ENCODE results near the gene ZDHHC1. TPM values are rescaled to one million over a fixed set of nuclear protein-coding genes. Genes with fewer than 3 reads are reported as not detected.

Gene ZDHHC1
- total and polyA plus RNA-seq, 4 donors, result 0.33 to 1.6 (median 1.1) TPM

DNA sequence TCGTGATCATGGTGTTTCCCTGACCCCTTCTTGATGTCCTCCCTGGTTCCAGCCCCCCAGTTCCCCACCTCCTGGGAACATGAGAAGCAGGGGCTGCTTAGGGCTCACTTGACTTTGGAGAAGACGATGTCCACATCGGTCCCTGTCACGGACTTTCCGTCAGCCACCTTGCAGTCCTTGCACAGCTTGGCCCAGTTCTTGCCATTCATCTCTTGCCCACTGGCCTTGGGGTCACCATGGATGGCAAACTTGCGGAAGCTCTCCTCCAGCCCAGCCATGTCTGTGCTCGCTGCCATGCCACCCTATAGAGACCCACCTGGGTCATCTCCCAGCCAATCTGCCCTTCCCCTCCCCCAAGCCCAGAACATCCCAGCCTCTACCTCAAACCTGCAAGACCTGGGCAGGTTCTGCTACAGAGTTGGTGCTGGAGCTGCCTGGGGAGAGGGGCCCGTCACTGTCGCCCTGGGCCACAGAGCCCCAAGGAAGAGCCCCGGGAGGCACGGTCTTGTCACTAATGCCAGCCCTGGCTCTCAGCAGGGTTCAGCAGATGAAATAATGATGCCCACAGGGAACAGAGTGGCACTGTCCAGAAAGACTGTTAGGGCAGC, 25.4 kb downstream of the ZDHHC1 start:
- Histone ChIP-seq H3K27ac (ENCODE audit: low read depth in 1 of 2, low read length in 2 of 2) (no peak overlapping the region), H3K36me3 (ENCODE audit: control insufficient read depth in 4 of 4, insufficient read depth in 3 of 4, low read depth in 1 of 4, low read length in 3 of 4) (no peaks in the 10 kb centered on the region), H3K27me3 (ENCODE audit: control insufficient read depth in 4 of 4, insufficient read depth in 4 of 4, low read length in 3 of 4) (peaks cover 0 to 3% (median 0%) of the 10 kb centered on the region in 4 donors), H3K4me1 (ENCODE audit: control insufficient read depth in 4 of 4, insufficient read depth in 4 of 4, low read length in 3 of 4) (peaks cover 3 to 18% (median 4%) of the 10 kb centered on the region in 4 donors), H3K9ac (ENCODE audit: low read depth in 1 of 2, low read length in 2 of 2) (no peak overlapping the region), H3K9me3 (ENCODE audit: control insufficient read depth in 4 of 4, low read length in 3 of 4) (no peaks in the 10 kb centered on the region), H3K4me3 (ENCODE audit: low read depth in 1 of 3, low read length in 3 of 3) (no peak overlapping the region)
- WGBS, result 93% methylated on average over 11 of the region's 11 CpGs
- DNase-seq (ENCODE audit: low spot score), result no peak
- TF ChIP-seq HNF4G (IDR thresholded peaks at IDR 0.05), result no peak
- TF ChIP-seq, protein P1, sequence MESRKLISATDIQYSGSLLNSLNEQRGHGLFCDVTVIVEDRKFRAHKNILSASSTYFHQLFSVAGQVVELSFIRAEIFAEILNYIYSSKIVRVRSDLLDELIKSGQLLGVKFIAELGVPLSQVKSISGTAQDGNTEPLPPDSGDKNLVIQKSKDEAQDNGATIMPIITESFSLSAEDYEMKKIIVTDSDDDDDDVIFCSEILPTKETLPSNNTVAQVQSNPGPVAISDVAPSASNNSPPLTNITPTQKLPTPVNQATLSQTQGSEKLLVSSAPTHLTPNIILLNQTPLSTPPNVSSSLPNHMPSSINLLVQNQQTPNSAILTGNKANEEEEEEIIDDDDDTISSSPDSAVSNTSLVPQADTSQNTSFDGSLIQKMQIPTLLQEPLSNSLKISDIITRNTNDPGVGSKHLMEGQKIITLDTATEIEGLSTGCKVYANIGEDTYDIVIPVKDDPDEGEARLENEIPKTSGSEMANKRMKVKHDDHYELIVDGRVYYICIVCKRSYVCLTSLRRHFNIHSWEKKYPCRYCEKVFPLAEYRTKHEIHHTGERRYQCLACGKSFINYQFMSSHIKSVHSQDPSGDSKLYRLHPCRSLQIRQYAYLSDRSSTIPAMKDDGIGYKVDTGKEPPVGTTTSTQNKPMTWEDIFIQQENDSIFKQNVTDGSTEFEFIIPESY (IDR thresholded peaks at IDR 0.05), result no peak
- TF ChIP-seq MAX (IDR thresholded peaks at IDR 0.05), result no peak
- no peak for TF ChIP-seq NR2F2 (IDR thresholded peaks at IDR 0.05)
- TF ChIP-seq, protein P2, sequence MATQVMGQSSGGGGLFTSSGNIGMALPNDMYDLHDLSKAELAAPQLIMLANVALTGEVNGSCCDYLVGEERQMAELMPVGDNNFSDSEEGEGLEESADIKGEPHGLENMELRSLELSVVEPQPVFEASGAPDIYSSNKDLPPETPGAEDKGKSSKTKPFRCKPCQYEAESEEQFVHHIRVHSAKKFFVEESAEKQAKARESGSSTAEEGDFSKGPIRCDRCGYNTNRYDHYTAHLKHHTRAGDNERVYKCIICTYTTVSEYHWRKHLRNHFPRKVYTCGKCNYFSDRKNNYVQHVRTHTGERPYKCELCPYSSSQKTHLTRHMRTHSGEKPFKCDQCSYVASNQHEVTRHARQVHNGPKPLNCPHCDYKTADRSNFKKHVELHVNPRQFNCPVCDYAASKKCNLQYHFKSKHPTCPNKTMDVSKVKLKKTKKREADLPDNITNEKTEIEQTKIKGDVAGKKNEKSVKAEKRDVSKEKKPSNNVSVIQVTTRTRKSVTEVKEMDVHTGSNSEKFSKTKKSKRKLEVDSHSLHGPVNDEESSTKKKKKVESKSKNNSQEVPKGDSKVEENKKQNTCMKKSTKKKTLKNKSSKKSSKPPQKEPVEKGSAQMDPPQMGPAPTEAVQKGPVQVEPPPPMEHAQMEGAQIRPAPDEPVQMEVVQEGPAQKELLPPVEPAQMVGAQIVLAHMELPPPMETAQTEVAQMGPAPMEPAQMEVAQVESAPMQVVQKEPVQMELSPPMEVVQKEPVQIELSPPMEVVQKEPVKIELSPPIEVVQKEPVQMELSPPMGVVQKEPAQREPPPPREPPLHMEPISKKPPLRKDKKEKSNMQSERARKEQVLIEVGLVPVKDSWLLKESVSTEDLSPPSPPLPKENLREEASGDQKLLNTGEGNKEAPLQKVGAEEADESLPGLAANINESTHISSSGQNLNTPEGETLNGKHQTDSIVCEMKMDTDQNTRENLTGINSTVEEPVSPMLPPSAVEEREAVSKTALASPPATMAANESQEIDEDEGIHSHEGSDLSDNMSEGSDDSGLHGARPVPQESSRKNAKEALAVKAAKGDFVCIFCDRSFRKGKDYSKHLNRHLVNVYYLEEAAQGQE (IDR thresholded peaks at IDR 0.05), result no peak
- TF ChIP-seq ATF3 (IDR thresholded peaks at IDR 0.05), result no peak
- no peak for TF ChIP-seq GABPA (IDR thresholded peaks at IDR 0.05 in 1 of 2, conservative IDR thresholded peaks at IDR 0.05 in 1 of 2)
- TF ChIP-seq EGR1 (IDR thresholded peaks at IDR 0.05; ENCODE audit: low read depth in 2 of 2), result no peak
- no peak for TF ChIP-seq SP1 (IDR thresholded peaks at IDR 0.05)
- TF ChIP-seq RXRA (IDR thresholded peaks at IDR 0.05), result no peak
- no peak for TF ChIP-seq FOXA1 (IDR thresholded peaks at IDR 0.05)
- no peak for TF ChIP-seq HNF4A (conservative IDR thresholded peaks at IDR 0.05)

- no peak overlapping the region for H3K4me3 ChIP-seq (ENCODE audit: low read depth in 1 of 3, low read length in 3 of 3)
- no peak for DNase-seq (ENCODE audit: low spot score)
- no peak overlapping the region for H3K27ac ChIP-seq (ENCODE audit: low read depth in 1 of 2, low read length in 2 of 2)
- TF ChIP-seq GABPA (IDR thresholded peaks at IDR 0.05 in 1 of 2, conservative IDR thresholded peaks at IDR 0.05 in 1 of 2) (no peak), RXRA (IDR thresholded peaks at IDR 0.05) (peak in 1 of 2 donors; percentile 11)
- WGBS, result 85% methylated on average over 27 of the region's 27 CpGs
- H3K36me3 ChIP-seq (ENCODE audit: control insufficient read depth in 4 of 4, insufficient read depth in 3 of 4, low read depth in 1 of 4, low read length in 3 of 4), result no peaks in the 10 kb centered on the region
- peaks cover 0 to 2% (median 0%) of the 10 kb centered on the region in 4 donors for H3K27me3 ChIP-seq (ENCODE audit: control insufficient read depth in 4 of 4, insufficient read depth in 4 of 4, low read length in 3 of 4)
- H3K9me3 ChIP-seq (ENCODE audit: control insufficient read depth in 4 of 4, low read length in 3 of 4), result no peaks in the 10 kb centered on the region
- no peak overlapping the region for H3K9ac ChIP-seq (ENCODE audit: low read depth in 1 of 2, low read length in 2 of 2)
- peaks cover 3 to 18% (median 4%) of the 10 kb centered on the region in 4 donors for H3K4me1 ChIP-seq (ENCODE audit: control insufficient read depth in 4 of 4, insufficient read depth in 4 of 4, low read length in 3 of 4)
Measured at GRCh38 chr16:67389911-67390815, 26.1 kb downstream of the ZDHHC1 start.
